AG08395 (cell line): Measurements from ENCODE around the gene OGFR.

Experiments
- DNase-seq: peaks from one replicate; pipeline ENCODE4 v3.0.0; 2012; ENCODE audit warnings: mixed read lengths, low spot score

Gene OGFR

GRCh38 chr20:62814709-62815065, 10.1 kb downstream of the OGFR start:
- DNase-seq = no peak

- DNase-seq = peak; percentile 49
Observed at GRCh38 chr20:62815066-62815991, 10.7 kb downstream of the OGFR start.

GRCh38 chr20:62816031-62816883, 11.6 kb downstream of the OGFR start:
- peak; percentile 41 for DNase-seq

GRCh38 chr20:62816884-62817873, 12.5 kb downstream of the OGFR start, which contains the start of gene COL9A3:
COL9A3 (plus strand) TSS chr20:62817050; CDS start chr20:62817065, 15 bp downstream.
- no peak for DNase-seq

- DNase-seq = no peak
Observed at GRCh38 chr20:62817975-62818591, 13.4 kb downstream of the OGFR start.

- DNase-seq = peak; percentile 26
Observed at GRCh38 chr20:62818592-62819493, 14.2 kb downstream of the OGFR start.

GRCh38 chr20:62819494-62820174, 15.0 kb downstream of the OGFR start:
- peak; percentile 51 for DNase-seq

- no peak for DNase-seq
Observed at GRCh38 chr20:62820208-62820961, 15.8 kb downstream of the OGFR start.

- DNase-seq = no peak
Observed at GRCh38 chr20:62820962-62821725, 16.5 kb downstream of the OGFR start.

GRCh38 chr20:62821726-62822210, 17.1 kb downstream of the OGFR start:
- no peak for DNase-seq

- DNase-seq = no peak
Observed at GRCh38 chr20:62822239-62822787, 17.7 kb downstream of the OGFR start.

GRCh38 chr20:62822788-62823651, 18.4 kb downstream of the OGFR start:
- DNase-seq = no peak

- no peak for DNase-seq
Observed at GRCh38 chr20:62823688-62824475, 19.2 kb downstream of the OGFR start.

GRCh38 chr20:62824476-62825332, 20.1 kb downstream of the OGFR start:
- no peak for DNase-seq
